Tibial artery (tissue), 4 donors: ENCODE measurements around the gene DCANP1.

ENCODE experiments used
- DNase-seq, 2 donors: peaks; one replicate each; pipeline ENCODE4 v3.0.0-alpha.2; 2019
- H3K27ac ChIP-seq, 2 donors: fragments of 200-600 bp; sonication (generic) in 1 of 2; 1 replicate in 1 of 2; 2 replicates in 1 of 2; pipeline ENCODE4 v1.5.1; 2018 to 2019; ENCODE audit warnings: mild to moderate bottlenecking in 1 of 2
- H3K27me3 ChIP-seq, 2 donors: fragments of 200-600 bp; sonication (generic) in 1 of 2; one replicate each; pipeline versions ENCODE4 v1.5.1 to v1.6.0; 2016 to 2019
- H3K36me3 ChIP-seq, 3 donors: fragments of 200-600 bp; sonication (generic) in 2 of 3; one replicate each; pipeline ENCODE4 v1.5.1; 2016 to 2019; ENCODE audit warnings: mild to moderate bottlenecking in 2 of 3
- H3K4me1 ChIP-seq, 4 donors: fragments of 200-600 bp; sonication (generic) in 2 of 4; 1 replicate in 3 of 4; 2 replicates in 1 of 4; pipeline ENCODE4 v1.5.1; 2016 to 2019
- H3K4me3 ChIP-seq, 2 donors: fragments of 200-600 bp; sonication (generic) in 1 of 2; 1 replicate in 1 of 2; 2 replicates in 1 of 2; pipeline ENCODE4 v1.5.1; 2018 to 2019; ENCODE audit warnings: mild to moderate bottlenecking in 2 of 2
- H3K9me3 ChIP-seq, 3 donors: fragments of 200-600 bp; sonication (generic) in 1 of 3; one replicate each; pipeline ENCODE4 v1.5.1; 2016 to 2019
- CTCF ChIP-seq, 2 experiments: fragments of 200-600 bp in 1 of 2; fragments of 450-650 bp in 1 of 2; IDR thresholded peaks; one replicate each; pipeline ENCODE4 v1.5.1; 2017 to 2019; ENCODE audit warnings: antibody characterized with exemption in 2 of 2, mild to moderate bottlenecking in 1 of 2, moderate library complexity in 1 of 2
- intact Hi-C: fragments of 100-400 bp; cut with DNase I; formaldehyde crosslinking; loops from one replicate; pipeline ENCODE4 v1.15.0; 2023; ENCODE audit warnings: low total_unique reads

The DCANP1 gene

GRCh38 chr5:135433681-135434426 lies 13.3 kb downstream of the DCANP1 start:
- peaks cover 0 to 13% (median 2%) of the 10 kb centered on the region in 4 donors for H3K4me1 ChIP-seq
- H3K36me3 ChIP-seq, result no peaks in the 10 kb centered on the region
- DNase-seq, result no peak
- H3K27me3 ChIP-seq, result peaks cover 0 to 24% of the 10 kb centered on the region in 2 donors
- intact Hi-C loops, result no loop called here
- no peak for TF ChIP-seq CTCF (IDR thresholded peaks at IDR 0.05)
- peaks cover 0 to under 1% (median 0%) of the 10 kb centered on the region in 3 donors for H3K9me3 ChIP-seq
- H3K4me3 ChIP-seq, result no peak overlapping the region
- no peak overlapping the region for H3K27ac ChIP-seq

GRCh38 chr5:135432113-135432512 lies 15.0 kb downstream of the DCANP1 start:
- Histone ChIP-seq H3K27ac (no peak overlapping the region), H3K36me3 (no peaks in the 10 kb centered on the region), H3K9me3 (peaks cover 0 to 9% (median 2%) of the 10 kb centered on the region in 3 donors), H3K27me3 (peaks cover 0 to 24% of the 10 kb centered on the region in 2 donors), H3K4me1 (peaks cover 0 to 4% (median 0%) of the 10 kb centered on the region in 4 donors), H3K4me3 (no peak overlapping the region)
- intact Hi-C loops, result no loop called here
- no peak for DNase-seq
- no peak for TF ChIP-seq CTCF (IDR thresholded peaks at IDR 0.05)

- peaks cover 0 to 4% (median 0%) of the 10 kb centered on the region in 4 donors for H3K4me1 ChIP-seq
- TF ChIP-seq CTCF (IDR thresholded peaks at IDR 0.05), result no peak
- intact Hi-C loops, result no loop called here
- H3K27ac ChIP-seq, result no peak overlapping the region
- no peak for DNase-seq
- peaks cover 0 to 6% of the 10 kb centered on the region in 2 donors for H3K27me3 ChIP-seq
- H3K36me3 ChIP-seq, result no peaks in the 10 kb centered on the region
- peaks cover 0 to 9% (median 2%) of the 10 kb centered on the region in 3 donors for H3K9me3 ChIP-seq
- no peak overlapping the region for H3K4me3 ChIP-seq
Measured at GRCh38 chr5:135430135-135430437, 17.1 kb downstream of the DCANP1 start.

- DNase-seq, result no peak
- Histone ChIP-seq H3K4me1 (peaks cover 0 to 4% (median 0%) of the 10 kb centered on the region in 4 donors), H3K27me3 (peaks cover 0 to 2% of the 10 kb centered on the region in 2 donors), H3K4me3 (no peak overlapping the region), H3K36me3 (no peaks in the 10 kb centered on the region), H3K9me3 (peaks cover 0 to 9% (median 2%) of the 10 kb centered on the region in 3 donors), H3K27ac (no peak overlapping the region)
- intact Hi-C loops, result no loop called here
- TF ChIP-seq CTCF (IDR thresholded peaks at IDR 0.05), result no peak
Measured at GRCh38 chr5:135429301-135430134, 17.6 kb downstream of the DCANP1 start.

GRCh38 chr5:135428586-135428985 lies 18.6 kb downstream of the DCANP1 start:
- no peak for TF ChIP-seq CTCF (IDR thresholded peaks at IDR 0.05)
- Histone ChIP-seq H3K9me3 (peaks cover 0 to 9% (median 2%) of the 10 kb centered on the region in 3 donors), H3K4me1 (peaks cover 0 to 4% (median 0%) of the 10 kb centered on the region in 4 donors), H3K36me3 (no peaks in the 10 kb centered on the region), H3K4me3 (no peak overlapping the region), H3K27ac (no peak overlapping the region), H3K27me3 (no peaks in the 10 kb centered on the region)
- intact Hi-C loops, result no loop called here
- no peak for DNase-seq
